HepG2 (cell line): ENCODE measurements around the gene EPHA3. TPM values are rescaled to one million over a fixed set of nuclear protein-coding genes. Genes with fewer than 3 reads are reported as not detected.

Source experiments
- AHDC1 ChIP-seq: sonication (generic); formaldehyde crosslinking; IDR thresholded peaks from 2 replicates; pipeline ENCODE4 v1.5.1; 2020; ENCODE audit warnings: mild to moderate bottlenecking, missing genetic modification reagents, borderline replicate concordance
- EED ChIP-seq: sonication (generic); formaldehyde crosslinking; IDR thresholded peaks from 2 replicates; pipeline ENCODE4 v1.5.0; 2020; ENCODE audit warnings: mild to moderate bottlenecking, missing genetic modification reagents
- NCOA5 ChIP-seq: sonication (generic); formaldehyde crosslinking; IDR thresholded peaks from 2 replicates; pipeline ENCODE4 v1.4.0; 2020; ENCODE audit warnings: missing genetic modification reagents
- ZNF543 ChIP-seq: sonication (generic); formaldehyde crosslinking; IDR thresholded peaks from 2 replicates; pipeline ENCODE4 v1.4.0; 2020; ENCODE audit warnings: mild to moderate bottlenecking, missing genetic modification reagents
- ZSCAN31 ChIP-seq: sonication (generic); formaldehyde crosslinking; IDR thresholded peaks from 2 replicates; pipeline ENCODE4 v1.5.0; 2020; ENCODE audit warnings: low read depth, mild to moderate bottlenecking, missing genetic modification reagents
- polyA plus RNA-seq, 8 experiments: library from polyadenylated mRNA; depleted of rRNA in 3 of 8; stranded (reverse) in 7 of 8; unstranded in 1 of 8; fragments of >200 nt; fragmentation: Illumina TruSeq in 4 of 8; extraction: Trizol in 4 of 8; gene quantifications; 2 replicates each; pipeline versions ENCODE4 v1.2.1 to v1.2.3, GENCODE V29; 2011 to 2016; ENCODE audit warnings: low read depth in 4 of 8, missing spikeins in 1 of 8, mixed read lengths in 1 of 8; ENCODE audit not compliant: insufficient read depth in 1 of 8
- total RNA-seq, 5 experiments: library from RNA; depleted of rRNA; stranded (reverse); fragments of >200 nt; fragmentation: Illumina TruSeq; extraction: Trizol; gene quantifications; 2 replicates each; pipeline ENCODE4 v1.2.3, GENCODE V29; 2016; ENCODE audit warnings: low read depth in 1 of 5
- TF ChIP-seq, protein P1 (sequence below): sonication (generic); formaldehyde crosslinking; IDR thresholded peaks from 2 replicates; pipeline ENCODE4 v1.5.0; 2020; ENCODE audit warnings: mild to moderate bottlenecking, missing genetic modification reagents

EPHA3 gene
- total and polyA plus RNA-seq, 2 of the 13 experiments (the other 11 are each of a cell fraction or from before 2014, with no cell fraction given) = 0.01 TPM; not detected in 1

GRCh38 chr3:89373434-89373833 lies 266.0 kb downstream of the EPHA3 start (continued):
- TF ChIP-seq AHDC1 (CRISPR knock-in tag) = no peak
- TF ChIP-seq NCOA5 (CRISPR knock-in tag) = no peak
- no peak for TF ChIP-seq ZSCAN31
- TF ChIP-seq, protein P1, sequence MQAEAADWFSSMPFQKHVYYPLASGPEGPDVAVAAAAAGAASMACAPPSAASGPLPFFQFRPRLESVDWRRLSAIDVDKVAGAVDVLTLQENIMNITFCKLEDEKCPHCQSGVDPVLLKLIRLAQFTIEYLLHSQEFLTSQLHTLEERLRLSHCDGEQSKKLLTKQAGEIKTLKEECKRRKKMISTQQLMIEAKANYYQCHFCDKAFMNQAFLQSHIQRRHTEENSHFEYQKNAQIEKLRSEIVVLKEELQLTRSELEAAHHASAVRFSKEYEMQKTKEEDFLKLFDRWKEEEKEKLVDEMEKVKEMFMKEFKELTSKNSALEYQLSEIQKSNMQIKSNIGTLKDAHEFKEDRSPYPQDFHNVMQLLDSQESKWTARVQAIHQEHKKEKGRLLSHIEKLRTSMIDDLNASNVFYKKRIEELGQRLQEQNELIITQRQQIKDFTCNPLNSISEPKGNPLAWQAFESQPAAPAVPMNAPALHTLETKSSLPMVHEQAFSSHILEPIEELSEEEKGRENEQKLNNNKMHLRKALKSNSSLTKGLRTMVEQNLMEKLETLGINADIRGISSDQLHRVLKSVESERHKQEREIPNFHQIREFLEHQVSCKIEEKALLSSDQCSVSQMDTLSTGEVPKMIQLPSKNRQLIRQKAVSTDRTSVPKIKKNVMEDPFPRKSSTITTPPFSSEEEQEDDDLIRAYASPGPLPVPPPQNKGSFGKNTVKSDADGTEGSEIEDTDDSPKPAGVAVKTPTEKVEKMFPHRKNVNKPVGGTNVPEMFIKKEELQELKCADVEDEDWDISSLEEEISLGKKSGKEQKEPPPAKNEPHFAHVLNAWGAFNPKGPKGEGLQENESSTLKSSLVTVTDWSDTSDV (CRISPR knock-in tag) = no peak
- no peak for TF ChIP-seq ZNF543
- no peak for TF ChIP-seq EED (CRISPR knock-in tag)
